Esophagus squamous epithelium (tissue), 5 donors: Measurements from ENCODE around the gene SPSB1. TPM values are rescaled to one million over a fixed set of nuclear protein-coding genes. Genes with fewer than 3 reads are reported as not detected.

Source experiments
- DNase-seq: peaks from one replicate; lab custom pipeline; 2025; lab: John Stamatoyannopoulos, UW
- H3K27ac ChIP-seq, 4 donors: fragments of 200-600 bp; sonication (generic); one replicate each; pipeline ENCODE4 v1.5.1; 2016 to 2019; ENCODE audit warnings: mild to moderate bottlenecking in 1 of 4
- H3K27me3 ChIP-seq, 4 donors: fragments of 200-600 bp; sonication (generic); 1 replicate in 3 of 4; 2 replicates in 1 of 4; pipeline versions ENCODE4 v1.5.1 to v1.6.0; 2017 to 2021; ENCODE audit warnings: antibody characterized with exemption in 1 of 4
- H3K36me3 ChIP-seq, 3 donors: fragments of 200-600 bp; sonication (generic); one replicate each; pipeline ENCODE4 v1.5.1; 2016 to 2019
- H3K4me1 ChIP-seq, 3 donors: fragments of 200-600 bp; sonication (generic); one replicate each; pipeline ENCODE4 v1.5.1; 2017 to 2019
- H3K4me3 ChIP-seq, 4 donors: fragments of 200-600 bp; sonication (generic); 1 replicate in 3 of 4; 2 replicates in 1 of 4; pipeline ENCODE4 v1.5.1; 2016 to 2019; ENCODE audit warnings: mild to moderate bottlenecking in 2 of 4, moderate library complexity in 1 of 4
- H3K9me3 ChIP-seq, 3 donors: fragments of 200-600 bp; sonication (generic); one replicate each; pipeline ENCODE4 v1.5.1; 2016 to 2019
- CTCF ChIP-seq, 6 experiments: fragments of 450-650 bp in 4 of 6; fragments of 200-600 bp in 2 of 6; sonication (generic) in 2 of 6; IDR thresholded peaks; one replicate each; pipeline ENCODE4 v1.5.1; 2016 to 2019; ENCODE audit warnings: antibody characterized with exemption in 6 of 6, mild to moderate bottlenecking in 4 of 6, moderate library complexity in 4 of 6
- POLR2A ChIP-seq, 4 donors: fragments of 450-650 bp; IDR thresholded peaks; one replicate each; pipeline ENCODE4 v1.6.1; 2017; ENCODE audit warnings: antibody characterized with exemption in 4 of 4, mild to moderate bottlenecking in 4 of 4, moderate library complexity in 3 of 4
- WGBS, 2 donors: methylation state at CpG; one replicate each; pipeline ENCODE4 v1.1.5; 2018; 5-methylcytosine and 5-hydroxymethylcytosine counted together
- intact Hi-C: fragments of 100-400 bp; cut with DNase I; formaldehyde crosslinking; loops from one replicate; pipeline ENCODE4 v1.15.0; 2022
- total RNA-seq, 4 donors: library from RNA; depleted of rRNA; stranded (reverse); fragments of >200 nt; gene quantifications; one replicate each; pipeline ENCODE4 v1.1.0, GENCODE V29; 2016
- donor health status: DM: yes; HTN: yes; CAD: no.

The SPSB1 gene
- total RNA-seq, 4 donors from 2014 or later = 15.2 to 35.5 (median 25.2) TPM

- Histone ChIP-seq H3K4me1 (peaks cover 16 to 50% (median 22%) of the 10 kb centered on the region in 3 donors), H3K36me3 (no peaks in the 10 kb centered on the region), H3K27ac (no peak overlapping the region), H3K9me3 (peaks cover 0 to 5% (median 0%) of the 10 kb centered on the region in 3 donors), H3K4me3 (no peak overlapping the region), H3K27me3 (peaks cover 0 to 12% (median 0%) of the 10 kb centered on the region in 4 donors)
- TF ChIP-seq POLR2A (IDR thresholded peaks at IDR 0.05) (no peak), CTCF (IDR thresholded peaks at IDR 0.05) (no peak)
- intact Hi-C loops = no loop called here
- no peak for DNase-seq
- 42 to 67% methylated on average over 2 to 3 of the region's 12 CpGs for WGBS, 2 donors
Measured at GRCh38 chr1:9281908-9282695, 10.6 kb upstream of the SPSB1 start.

GRCh38 chr1:9282696-9282955 is 10.1 kb upstream of the SPSB1 start:
- intact Hi-C loops = no loop called here
- Histone ChIP-seq H3K27ac (no peak overlapping the region), H3K36me3 (no peaks in the 10 kb centered on the region), H3K27me3 (peaks cover 0 to 12% (median 0%) of the 10 kb centered on the region in 4 donors), H3K4me1 (peaks cover 16 to 50% (median 22%) of the 10 kb centered on the region in 3 donors), H3K4me3 (no peak overlapping the region), H3K9me3 (peaks cover 0 to 10% (median 0%) of the 10 kb centered on the region in 3 donors)
- TF ChIP-seq POLR2A (IDR thresholded peaks at IDR 0.05) (no peak), CTCF (IDR thresholded peaks at IDR 0.05) (no peak)
- 88 to 100% methylated on average over 1 of the region's 4 CpGs for WGBS, 2 donors
- DNase-seq = no peak

GRCh38 chr1:9284061-9284460 is 8.6 kb upstream of the SPSB1 start:
- Histone ChIP-seq H3K27me3 (peaks cover 0 to 12% (median 0%) of the 10 kb centered on the region in 4 donors), H3K4me1 (peaks cover 16 to 50% (median 22%) of the 10 kb centered on the region in 3 donors), H3K4me3 (no peak overlapping the region), H3K27ac (peak overlapping the region in 1 of 4 donors; percentile 5), H3K36me3 (no peaks in the 10 kb centered on the region), H3K9me3 (peaks cover 0 to 24% (median 7%) of the 10 kb centered on the region in 3 donors)
- no peak for DNase-seq
- TF ChIP-seq POLR2A (IDR thresholded peaks at IDR 0.05) = no peak
- no peak for TF ChIP-seq CTCF (IDR thresholded peaks at IDR 0.05)
- intact Hi-C loops = no loop called here
- 47 to 50% methylated on average over 2 of the region's 2 CpGs for WGBS, 2 donors

- Histone ChIP-seq H3K27me3 (peaks cover 0 to 5% (median 0%) of the 10 kb centered on the region in 4 donors), H3K36me3 (no peaks in the 10 kb centered on the region), H3K4me1 (peaks cover 4 to 52% (median 28%) of the 10 kb centered on the region in 3 donors), H3K9me3 (peaks cover 0 to 24% (median 7%) of the 10 kb centered on the region in 3 donors), H3K4me3 (no peak overlapping the region), H3K27ac (no peak overlapping the region)
- no peak for TF ChIP-seq POLR2A (IDR thresholded peaks at IDR 0.05)
- no peak for TF ChIP-seq CTCF (IDR thresholded peaks at IDR 0.05)
- DNase-seq = no peak
- 69 to 76% methylated on average over 6 of the region's 6 CpGs for WGBS, 2 donors
- intact Hi-C loops = loop anchor here (5.0 kb wide), 1 partner anchor 206 kb away; no protein-coding TSS in a partner anchor
Measured at GRCh38 chr1:9286556-9286955, 6.1 kb upstream of the SPSB1 start.

- intact Hi-C loops = loop anchor here (5.0 kb wide), 1 partner anchor 203 kb away; no protein-coding TSS in a partner anchor
Measured at GRCh38 chr1:9289090-9289534, 3.6 kb upstream of the SPSB1 start.

More at GRCh38 chr1:9289090-9289534, 3.6 kb upstream of the SPSB1 start:
- no peak for DNase-seq
- TF ChIP-seq POLR2A (IDR thresholded peaks at IDR 0.05) = no peak
- peak; percentile 89 to 99 (median 99) for TF ChIP-seq CTCF (IDR thresholded peaks at IDR 0.05)
- no peaks in the 10 kb centered on the region for H3K36me3 ChIP-seq
- peaks cover 6 to 38% (median 29%) of the 10 kb centered on the region in 3 donors for H3K4me1 ChIP-seq
- no peak overlapping the region for H3K4me3 ChIP-seq
- H3K27ac ChIP-seq = peak overlapping the region in 3 of 4 donors; percentile 91 to 99 (median 94)
- no peaks in the 10 kb centered on the region for H3K27me3 ChIP-seq
- peaks cover 0 to 24% (median 7%) of the 10 kb centered on the region in 3 donors for H3K9me3 ChIP-seq
- WGBS, 2 donors = 36 to 45% methylated on average over 6 of the region's 6 CpGs
